Hypothalamus (tissue), 51 donors: ENCODE measurements around the gene TP73.

Experiments used
- DNase-seq, 51 donors: peaks; one replicate each; lab custom pipeline; 2025; lab: John Stamatoyannopoulos, UW

The TP73 gene

DNA sequence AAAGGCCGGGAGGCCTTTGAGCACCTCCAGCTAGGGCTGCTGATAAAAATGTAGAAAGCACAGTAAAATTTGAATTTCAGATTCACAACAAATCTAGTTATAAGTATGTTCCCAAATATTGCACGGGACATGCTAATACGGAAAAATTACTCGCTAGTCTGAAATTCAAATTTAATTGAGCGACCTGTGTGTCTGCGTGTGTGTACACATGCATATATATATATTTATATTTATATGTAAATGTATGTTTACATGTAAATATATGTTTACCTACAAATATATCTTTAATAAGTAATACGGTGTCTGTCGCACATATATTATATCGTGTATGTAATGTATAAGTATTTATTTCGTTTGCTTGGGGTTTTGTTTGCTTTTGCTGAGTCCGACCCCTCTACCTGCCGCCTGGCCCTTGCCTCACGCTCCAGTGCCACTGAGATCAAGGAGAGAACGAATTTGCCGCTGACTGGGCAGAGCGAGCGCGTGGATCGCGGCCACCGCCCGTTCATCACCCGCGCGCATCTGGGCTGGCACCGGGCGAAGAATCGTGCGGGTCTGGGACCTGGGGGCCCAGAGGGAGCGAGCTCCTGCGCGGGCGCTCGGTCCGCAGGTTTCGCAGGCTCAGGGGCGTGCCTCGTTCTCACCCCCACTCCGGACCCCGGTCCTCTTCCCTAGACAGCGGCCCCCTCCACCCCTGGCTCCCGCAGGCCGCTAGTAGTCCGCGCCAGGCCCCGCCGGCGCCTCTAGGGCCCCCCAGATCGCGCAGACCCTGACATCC, 1.9 kb upstream of the TP73 start:
- no peak for DNase-seq

DNA sequence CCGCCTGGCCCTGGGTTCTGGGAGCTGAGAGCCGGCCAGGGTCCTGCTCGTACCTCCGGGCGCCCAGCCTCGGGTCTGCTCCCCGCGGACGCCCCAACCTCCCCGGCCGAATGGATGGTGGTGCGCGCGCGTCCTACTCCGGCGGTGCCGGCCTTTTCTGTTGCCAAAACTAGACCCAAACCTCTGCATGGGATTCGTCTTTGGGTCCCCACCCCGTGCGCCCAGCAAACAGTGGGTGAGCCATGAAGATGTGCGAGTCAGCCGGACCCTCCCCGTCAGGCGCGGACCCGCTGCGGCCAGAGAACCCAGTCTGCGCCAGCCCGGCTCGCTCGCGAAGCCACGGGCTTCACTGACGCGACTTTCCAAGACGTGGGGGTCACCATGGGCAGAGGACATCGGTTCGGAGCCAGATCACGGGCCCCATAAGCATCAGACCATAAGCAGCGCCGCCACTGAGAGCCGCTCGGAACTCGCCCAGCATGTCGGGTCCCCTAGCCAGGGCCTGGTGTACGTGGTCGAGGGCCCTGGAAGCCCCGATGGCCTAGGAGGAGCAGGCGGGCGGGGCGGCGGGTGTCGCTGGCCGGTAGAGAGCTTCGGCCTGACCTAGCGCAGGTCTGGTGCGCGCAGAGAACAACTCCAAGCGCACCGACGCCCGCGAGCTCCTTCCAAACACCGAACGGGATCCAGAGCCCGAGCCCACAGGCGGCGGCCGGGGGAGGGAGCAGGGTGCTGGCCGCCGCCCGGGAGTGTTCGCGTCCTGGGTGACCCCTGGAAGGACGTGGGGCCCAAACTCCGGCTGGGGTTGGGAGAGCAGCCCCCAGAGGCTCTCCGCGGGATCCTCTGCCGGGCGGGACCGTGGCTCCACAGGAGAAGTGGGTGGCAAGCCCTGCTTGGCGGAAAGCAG, 1.0 kb upstream of the TP73 start:
- DNase-seq = no peak

- no peak for DNase-seq
Observed at GRCh38 chr1:3652548-3653285, 401 bp downstream of the TP73 start.

- DNase-seq = no peak
Observed at GRCh38 chr1:3653286-3653618, 936 bp downstream of the TP73 start.

DNA sequence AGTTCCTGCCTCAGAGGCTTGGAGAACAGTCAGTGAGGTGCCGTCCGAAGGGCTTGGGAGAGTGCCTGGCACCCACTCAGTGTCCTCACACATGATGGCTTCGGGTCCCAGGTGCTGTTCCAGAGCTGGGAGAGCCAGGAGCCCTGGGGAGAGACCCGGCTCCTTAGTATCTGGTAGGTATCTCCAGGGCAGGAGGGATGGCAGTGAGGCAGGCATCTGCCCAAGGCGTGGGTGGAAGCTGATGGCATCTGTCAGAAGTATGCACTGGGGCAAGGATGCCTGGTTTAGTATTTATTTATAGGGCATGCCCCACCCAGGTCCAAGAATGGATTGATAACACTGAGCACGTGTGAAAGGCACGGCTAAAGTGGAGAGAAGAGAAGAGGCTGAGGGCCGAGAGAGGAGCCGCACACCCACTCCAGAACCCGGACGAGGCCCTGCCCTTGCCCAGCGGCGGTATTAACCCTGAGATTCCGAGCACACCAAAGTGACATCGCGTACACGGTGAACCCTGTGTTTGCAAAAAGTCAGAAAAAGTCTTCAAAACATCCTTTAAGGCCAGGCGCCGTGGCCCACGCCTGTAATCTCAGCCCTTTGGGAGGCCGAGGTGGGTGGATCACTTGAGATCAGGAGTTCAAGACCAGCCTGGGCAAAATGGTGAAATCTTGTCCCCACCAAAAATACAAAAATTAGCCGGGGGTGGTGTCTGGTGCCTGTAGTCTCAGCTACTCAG, 2.4 kb downstream of the TP73 start:
- no peak for DNase-seq

- DNase-seq = no peak
Observed at GRCh38 chr1:3656450-3657095, 4.3 kb downstream of the TP73 start.

DNA sequence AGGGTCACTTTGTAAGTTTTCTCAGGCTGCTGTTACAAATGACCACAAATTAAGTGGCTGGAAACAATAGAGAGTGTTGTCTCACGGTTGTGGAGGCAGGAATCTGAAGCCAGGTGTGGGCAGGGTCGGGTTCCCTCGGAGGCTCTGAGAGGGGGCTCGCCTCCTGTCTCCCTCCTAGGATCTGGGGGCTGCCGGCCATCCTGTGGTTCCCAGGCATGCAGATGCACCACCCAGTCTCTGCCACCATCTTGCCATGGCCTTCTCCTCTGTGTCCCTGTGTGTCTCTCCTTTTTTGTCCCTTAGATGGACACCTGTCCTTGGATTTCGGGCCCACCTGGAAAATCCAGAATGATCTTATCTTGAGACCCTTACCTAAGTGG, 4.8 kb downstream of the TP73 start:
- DNase-seq = no peak

GRCh38 chr1:3657578-3658230, 5.4 kb downstream of the TP73 start:
- DNase-seq = no peak

DNA sequence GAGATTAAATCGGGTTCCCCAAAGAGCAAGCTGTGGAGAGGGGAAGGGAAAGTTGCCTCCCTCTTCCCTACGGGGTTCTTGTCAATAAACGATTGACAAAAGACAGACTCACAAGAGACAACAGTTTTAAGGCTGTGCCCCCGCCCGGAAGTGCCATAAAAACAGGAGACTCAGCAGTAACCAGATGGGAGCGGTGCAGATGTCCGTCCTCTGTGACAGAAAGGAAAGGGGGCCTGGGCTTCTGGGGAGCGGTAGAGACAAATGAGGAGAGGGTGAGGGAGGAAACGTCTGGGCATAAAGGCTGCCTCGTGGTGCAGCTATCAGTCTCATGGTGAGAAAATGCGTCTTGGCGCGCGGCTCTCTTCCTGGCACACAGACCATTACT, 5.9 kb downstream of the TP73 start:
- no peak for DNase-seq

GRCh38 chr1:3659093-3659492, 6.8 kb downstream of the TP73 start:
- DNase-seq = no peak

- DNase-seq = no peak
Observed at GRCh38 chr1:3660704-3661103, 8.4 kb downstream of the TP73 start.

DNA sequence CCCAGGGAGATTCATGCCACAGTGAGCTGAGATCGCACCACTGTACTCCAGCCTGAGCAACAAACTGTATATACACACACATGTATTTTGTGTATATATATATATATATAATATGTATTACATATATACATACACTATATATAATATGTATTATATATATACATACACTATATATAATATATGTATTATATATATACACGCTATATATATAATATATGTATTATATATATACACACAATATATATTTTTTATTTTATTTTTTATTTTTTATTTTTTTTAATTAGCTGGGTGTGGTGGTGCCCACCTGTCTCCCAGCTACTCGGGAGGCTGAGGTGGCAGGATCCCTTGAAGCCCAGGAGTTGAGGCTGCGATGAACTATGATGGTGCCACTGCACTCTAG, 9.3 kb downstream of the TP73 start:
- DNase-seq = no peak

DNA sequence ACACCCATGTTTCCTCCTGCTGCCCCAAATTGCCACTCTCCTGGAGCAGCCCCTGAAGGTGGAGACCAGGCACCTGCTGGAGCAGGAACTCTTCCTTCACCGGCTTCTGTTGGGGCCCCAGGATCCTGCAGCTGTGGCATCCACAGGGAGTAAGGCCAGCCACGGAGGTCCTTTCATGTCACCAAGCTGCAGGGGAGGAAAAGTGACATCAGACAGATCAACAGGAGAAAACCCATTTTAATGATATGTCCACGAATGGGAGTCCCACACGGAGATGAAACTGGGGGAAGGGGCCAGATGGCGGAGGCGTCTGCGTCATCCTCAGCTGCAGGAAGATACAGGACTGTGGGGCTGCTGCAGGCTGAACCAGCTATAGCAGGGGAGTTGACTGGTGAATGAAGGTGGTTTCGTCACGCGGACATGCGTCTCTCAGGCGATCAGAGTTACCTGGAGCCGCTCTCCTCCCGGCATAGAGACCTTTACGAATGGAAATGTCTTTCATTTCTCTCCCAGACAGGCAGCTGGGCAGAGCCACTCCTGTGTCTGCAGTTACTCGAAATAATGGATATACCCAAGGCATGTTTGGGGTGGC, 9.9 kb downstream of the TP73 start:
- DNase-seq = no peak

- no peak for DNase-seq
Observed at GRCh38 chr1:3663999-3664699, 11.8 kb downstream of the TP73 start.

DNA sequence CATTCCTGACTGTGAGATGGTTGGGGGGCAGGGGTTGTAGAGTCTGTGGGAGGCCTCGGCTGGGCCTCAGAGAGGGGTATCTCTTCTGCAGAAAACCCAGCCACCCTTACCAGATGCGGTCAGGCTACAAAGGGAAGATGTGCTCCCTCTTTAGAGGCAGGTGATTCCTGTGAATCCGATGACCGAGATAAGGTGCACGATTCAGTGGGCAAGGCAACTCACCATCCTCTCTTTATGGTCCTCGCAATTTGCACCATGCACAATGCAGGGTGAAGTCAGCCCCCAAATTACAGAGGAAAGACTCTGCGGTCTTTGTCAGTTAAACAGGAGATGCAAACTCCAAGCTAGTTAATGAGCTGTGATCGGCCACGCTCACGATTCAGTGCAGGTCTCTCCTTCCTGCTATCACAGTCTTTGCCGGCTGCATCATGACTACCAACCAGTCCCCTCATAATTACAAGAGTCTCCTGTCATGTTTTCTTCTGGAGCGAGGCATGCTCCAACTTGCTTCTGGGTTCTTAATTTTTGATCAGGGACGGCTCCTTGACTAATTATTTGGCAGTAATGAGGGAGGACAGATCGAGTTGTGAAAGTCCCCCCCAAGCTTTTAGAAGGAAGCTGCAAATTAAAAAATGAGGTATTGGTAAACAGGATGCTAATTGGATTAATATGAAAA, 12.5 kb downstream of the TP73 start:
- no peak for DNase-seq

GRCh38 chr1:3668148-3668547, 15.8 kb downstream of the TP73 start:
- no peak for DNase-seq

DNA sequence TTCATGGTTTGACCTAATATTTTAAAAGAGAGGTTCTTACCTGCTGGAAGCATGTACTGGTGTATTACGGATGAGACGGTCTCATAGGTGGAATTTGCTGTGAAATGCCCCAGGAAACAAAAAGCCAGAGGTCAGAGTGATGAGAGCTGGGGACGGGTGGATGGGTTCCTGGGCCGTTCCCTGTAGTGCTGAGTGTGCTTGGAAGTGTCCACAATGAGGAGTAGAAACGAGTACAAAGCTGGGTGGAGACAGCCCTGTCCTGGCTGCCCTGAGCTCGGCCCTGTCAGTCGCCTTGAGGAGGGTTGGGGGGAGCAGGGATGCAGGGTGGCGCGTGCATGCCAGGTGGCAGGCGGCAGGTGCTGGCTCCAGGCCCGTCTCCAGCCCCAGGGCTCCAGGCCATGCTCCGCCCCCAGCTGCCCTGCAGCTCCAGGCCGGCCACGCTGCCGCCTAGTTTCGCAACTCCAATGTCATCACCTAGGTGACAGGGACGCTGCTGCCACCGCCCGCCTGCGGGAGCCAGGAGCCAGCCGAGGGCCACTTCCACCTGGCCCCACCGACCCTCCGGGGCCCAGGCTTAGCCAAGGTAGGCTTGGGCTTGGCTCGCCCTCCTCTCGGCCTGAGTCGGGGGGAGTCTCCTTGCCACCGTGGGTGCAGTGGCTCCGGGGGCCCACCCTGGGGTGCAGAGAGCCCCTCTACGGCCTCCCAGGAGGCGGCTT, 16.4 kb downstream of the TP73 start:
- DNase-seq = peak in 31 of 51 donors; percentile 6 to 66 (median 29)
